GM12872 (cell line): ENCODE measurements around the gene CFB.
"Not testable (repeated sequence)": the region's sequence is repeated elsewhere in the genome, so short reads cannot be mapped to it uniquely, and the experiment has no call there.

ENCODE experiments used
- TF ChIP-seq, protein P1 (sequence below): IDR thresholded peaks from 3 replicates; pipeline ENCODE4 v1.5.1; 2011; ENCODE audit warnings: low read depth, mild to moderate bottlenecking, low read length, moderate library complexity; ENCODE audit not compliant: insufficient read depth

Gene CFB

GRCh38 chr6:31971279-31971992 is 25.5 kb downstream of the CFB start:
- TF ChIP-seq, protein P1, sequence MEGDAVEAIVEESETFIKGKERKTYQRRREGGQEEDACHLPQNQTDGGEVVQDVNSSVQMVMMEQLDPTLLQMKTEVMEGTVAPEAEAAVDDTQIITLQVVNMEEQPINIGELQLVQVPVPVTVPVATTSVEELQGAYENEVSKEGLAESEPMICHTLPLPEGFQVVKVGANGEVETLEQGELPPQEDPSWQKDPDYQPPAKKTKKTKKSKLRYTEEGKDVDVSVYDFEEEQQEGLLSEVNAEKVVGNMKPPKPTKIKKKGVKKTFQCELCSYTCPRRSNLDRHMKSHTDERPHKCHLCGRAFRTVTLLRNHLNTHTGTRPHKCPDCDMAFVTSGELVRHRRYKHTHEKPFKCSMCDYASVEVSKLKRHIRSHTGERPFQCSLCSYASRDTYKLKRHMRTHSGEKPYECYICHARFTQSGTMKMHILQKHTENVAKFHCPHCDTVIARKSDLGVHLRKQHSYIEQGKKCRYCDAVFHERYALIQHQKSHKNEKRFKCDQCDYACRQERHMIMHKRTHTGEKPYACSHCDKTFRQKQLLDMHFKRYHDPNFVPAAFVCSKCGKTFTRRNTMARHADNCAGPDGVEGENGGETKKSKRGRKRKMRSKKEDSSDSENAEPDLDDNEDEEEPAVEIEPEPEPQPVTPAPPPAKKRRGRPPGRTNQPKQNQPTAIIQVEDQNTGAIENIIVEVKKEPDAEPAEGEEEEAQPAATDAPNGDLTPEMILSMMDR = no peak

- TF ChIP-seq, protein P1 = no peak
Observed at GRCh38 chr6:31971993-31972708, 26.3 kb downstream of the CFB start, which contains the start of gene DXO. Gene DXO (minus strand): TSS chr6:31972138. CDS start chr6:31971675, 463 bp downstream.

GRCh38 chr6:31972709-31973350 is 26.9 kb downstream of the CFB start:
- TF ChIP-seq, protein P1 = no peak

- TF ChIP-seq, protein P1 = no peak
Observed at GRCh38 chr6:31977816-31978431, 32.0 kb downstream of the CFB start.

DNA sequence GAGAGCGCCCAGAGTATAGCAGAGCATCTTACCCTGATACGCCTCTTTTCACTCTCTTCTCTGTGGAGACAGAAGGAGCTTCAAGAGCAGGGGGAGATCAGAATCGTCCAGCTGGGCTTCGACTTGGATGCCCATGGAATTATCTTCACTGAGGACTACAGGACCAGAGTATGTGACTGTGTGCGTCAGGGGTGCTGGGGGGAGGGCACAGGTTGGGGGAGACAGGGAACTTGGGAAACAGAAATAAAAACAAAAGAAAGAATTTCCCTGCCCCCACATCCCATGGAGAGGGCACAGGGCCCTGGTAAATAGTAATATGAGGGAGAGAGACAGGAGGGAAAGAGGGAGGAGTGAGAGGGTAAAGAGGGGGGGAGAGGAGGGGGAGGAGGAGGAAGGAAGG is 32.9 kb downstream of the CFB start:
- TF ChIP-seq, protein P1 = no peak

GRCh38 chr6:31979238-31979898 is 33.5 kb downstream of the CFB start:
- TF ChIP-seq, protein P1 = no peak

- TF ChIP-seq, protein P1 = not testable (repeated sequence)
Observed at GRCh38 chr6:31981744-31982143, 35.8 kb downstream of the CFB start, which contains the start of gene C4A. Gene C4A (plus strand): TSS chr6:31982057. CDS start chr6:31982108, 51 bp downstream.
